WI38 (cell line): Measurements from ENCODE around the gene C1QTNF5.
A peak's percentile ranks its signal among the peaks of the same experiment; 100 is the strongest.

Source experiments
- H3K4me3 ChIP-seq: 2 replicates; pipeline ENCODE4 v1.5.1; 2011; ENCODE audit warnings: low read depth, mild to moderate bottlenecking, control low read depth, low read length
- TF ChIP-seq, protein P1 (sequence below): IDR thresholded peaks from 2 replicates; pipeline ENCODE4 v1.5.1; 2012; ENCODE audit warnings: low read depth, mild to moderate bottlenecking, control low read depth, low read length

C1QTNF5 gene

DNA sequence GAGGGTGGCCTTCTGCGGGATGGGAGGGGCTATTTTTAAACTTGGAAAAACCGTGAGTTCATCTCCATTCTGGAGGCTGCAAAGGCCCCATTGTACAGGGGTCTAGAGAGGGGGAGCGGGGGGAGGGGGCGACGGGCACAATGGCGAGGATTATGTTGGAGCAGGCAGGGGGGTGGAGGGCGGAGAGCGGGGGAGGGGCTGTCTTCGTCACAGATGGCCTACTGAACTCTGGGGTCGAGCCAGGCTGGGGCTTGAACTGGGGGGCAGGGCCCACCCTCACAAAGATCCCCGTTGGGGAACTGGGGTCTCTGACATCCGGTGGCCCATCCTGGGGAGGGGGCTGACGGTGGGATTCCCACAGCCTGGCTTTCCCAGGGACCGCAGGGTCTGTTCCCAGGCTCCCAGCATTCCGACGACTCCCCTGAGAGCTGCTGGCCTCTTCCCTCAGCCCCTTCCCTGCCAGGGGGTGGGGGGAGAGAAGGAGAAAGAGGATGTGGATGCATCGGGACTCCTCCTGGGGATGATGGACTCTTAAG lies 20.4 kb downstream of the C1QTNF5 start:
- H3K4me3 ChIP-seq, result peak overlapping the region; percentile 48
- TF ChIP-seq, protein P1, sequence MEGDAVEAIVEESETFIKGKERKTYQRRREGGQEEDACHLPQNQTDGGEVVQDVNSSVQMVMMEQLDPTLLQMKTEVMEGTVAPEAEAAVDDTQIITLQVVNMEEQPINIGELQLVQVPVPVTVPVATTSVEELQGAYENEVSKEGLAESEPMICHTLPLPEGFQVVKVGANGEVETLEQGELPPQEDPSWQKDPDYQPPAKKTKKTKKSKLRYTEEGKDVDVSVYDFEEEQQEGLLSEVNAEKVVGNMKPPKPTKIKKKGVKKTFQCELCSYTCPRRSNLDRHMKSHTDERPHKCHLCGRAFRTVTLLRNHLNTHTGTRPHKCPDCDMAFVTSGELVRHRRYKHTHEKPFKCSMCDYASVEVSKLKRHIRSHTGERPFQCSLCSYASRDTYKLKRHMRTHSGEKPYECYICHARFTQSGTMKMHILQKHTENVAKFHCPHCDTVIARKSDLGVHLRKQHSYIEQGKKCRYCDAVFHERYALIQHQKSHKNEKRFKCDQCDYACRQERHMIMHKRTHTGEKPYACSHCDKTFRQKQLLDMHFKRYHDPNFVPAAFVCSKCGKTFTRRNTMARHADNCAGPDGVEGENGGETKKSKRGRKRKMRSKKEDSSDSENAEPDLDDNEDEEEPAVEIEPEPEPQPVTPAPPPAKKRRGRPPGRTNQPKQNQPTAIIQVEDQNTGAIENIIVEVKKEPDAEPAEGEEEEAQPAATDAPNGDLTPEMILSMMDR, result no peak

GRCh38 chr11:119319700-119320239 lies 20.9 kb downstream of the C1QTNF5 start:
- no peak overlapping the region for H3K4me3 ChIP-seq
- TF ChIP-seq, protein P1, result no peak

- no peak overlapping the region for H3K4me3 ChIP-seq
- TF ChIP-seq, protein P1, result no peak
Observed at GRCh38 chr11:119319136-119319699, 21.5 kb downstream of the C1QTNF5 start.

- TF ChIP-seq, protein P1, result no peak
- H3K4me3 ChIP-seq, result no peak overlapping the region
Observed at GRCh38 chr11:119318240-119319135, 22.2 kb downstream of the C1QTNF5 start.

- TF ChIP-seq, protein P1, result no peak
Observed at GRCh38 chr11:119317592-119318239, 23.0 kb downstream of the C1QTNF5 start.

DNA sequence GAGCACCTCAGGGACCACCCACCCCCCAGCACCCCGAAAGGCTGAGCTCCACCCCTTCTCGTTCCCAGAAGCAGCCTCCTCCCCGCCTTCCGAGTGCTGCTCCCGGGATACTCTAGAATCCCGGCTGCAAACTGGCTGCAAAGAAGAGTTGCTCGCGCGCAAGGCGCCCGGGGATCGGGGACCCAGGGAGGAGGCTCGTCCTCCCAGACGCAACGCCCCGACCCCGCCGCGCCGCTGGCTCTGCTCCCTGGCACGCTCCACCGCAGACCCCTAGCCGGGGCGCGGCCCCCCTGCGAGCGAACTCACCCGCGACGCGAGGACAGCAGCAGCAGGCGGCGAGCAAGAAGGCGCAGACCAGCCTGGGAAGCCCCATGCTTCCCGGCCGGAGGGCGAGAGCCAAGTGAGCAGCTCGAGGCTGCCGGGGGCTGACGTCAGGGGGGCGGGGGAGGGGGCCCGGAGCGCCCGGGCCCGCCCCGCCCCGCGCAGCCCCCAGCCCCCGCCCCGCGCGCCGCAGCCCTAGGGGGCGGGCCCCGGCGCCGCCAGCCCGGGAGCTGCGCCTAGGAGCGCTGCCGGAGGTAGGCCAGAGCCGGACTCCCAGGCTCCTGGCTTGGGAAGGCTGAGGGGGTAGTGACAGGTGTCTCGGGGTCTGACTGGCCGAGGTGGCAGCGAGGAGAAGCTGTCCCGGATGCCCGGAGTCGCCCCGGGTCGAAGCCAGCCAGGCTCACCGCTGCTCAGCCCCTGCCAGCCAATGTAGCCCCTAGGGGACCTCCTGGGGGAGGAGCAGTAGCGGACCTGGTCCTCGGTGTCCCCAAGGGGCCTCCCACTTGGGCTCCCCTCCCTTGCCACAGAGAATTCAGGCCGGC lies 23.7 kb downstream of the C1QTNF5 start, which contains the start of gene MCAM:
MCAM (minus strand) TSS at position 402 of the 863 bp plus-strand sequence; CDS start at position 373, 29 bp downstream.
- TF ChIP-seq, protein P1, result no peak
- peak within 1 kb of the TSS; percentile 76 for H3K4me3 ChIP-seq

More at GRCh38 chr11:119317592-119318239, 23.0 kb downstream of the C1QTNF5 start:
- peak overlapping the region; percentile 76 for H3K4me3 ChIP-seq
